ENCODE results near the gene SCARF2. TPM values are rescaled to one million over a fixed set of nuclear protein-coding genes. Genes with fewer than 3 reads are reported as not detected.
A peak's percentile ranks its signal among the peaks of the same experiment; 100 is the strongest.
"Not testable (repeated sequence)": the region's sequence is repeated elsewhere in the genome, so short reads cannot be mapped to it uniquely, and the experiment has no call there.

The SCARF2 gene
- total RNA-seq, 1 donor from 2014 or later, result 20.4 TPM

DNA sequence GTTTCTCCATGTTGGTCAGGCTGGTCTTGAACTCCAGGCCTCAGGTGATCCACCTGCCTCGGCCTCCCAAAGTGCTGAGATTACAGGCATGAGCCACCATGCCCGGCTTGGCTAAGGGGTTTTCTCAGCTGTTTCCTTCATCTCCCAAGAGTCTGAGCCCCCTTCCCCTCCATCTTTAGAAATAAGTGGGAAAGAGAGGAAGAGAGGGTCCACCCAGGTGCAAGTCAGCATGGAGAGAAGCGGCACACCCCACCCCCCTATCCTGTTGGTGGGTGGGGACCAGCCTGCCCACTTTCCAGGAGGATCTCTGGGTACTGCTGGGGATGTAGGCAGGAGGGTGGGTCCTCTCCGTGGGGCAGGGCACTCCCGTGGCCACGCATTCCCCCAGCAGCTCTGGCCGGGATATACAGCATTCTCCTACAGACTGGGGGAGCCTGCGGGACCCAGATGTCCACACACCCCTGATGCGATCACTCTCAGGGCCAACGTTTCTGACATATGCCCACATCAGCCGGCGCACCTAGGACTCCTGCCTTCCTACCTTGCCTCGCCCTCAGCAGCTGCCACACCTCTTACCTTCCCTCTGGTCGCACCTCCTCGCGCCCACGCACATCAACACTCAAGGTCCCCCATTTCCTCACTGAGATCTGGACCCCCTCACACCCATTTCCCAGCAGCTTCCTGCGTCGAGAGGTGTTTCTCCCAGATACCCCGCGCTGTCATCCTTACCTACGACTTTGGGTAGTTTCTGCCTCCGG lies 8.9 kb downstream of the SCARF2 start:
- no peak for DNase-seq

DNA sequence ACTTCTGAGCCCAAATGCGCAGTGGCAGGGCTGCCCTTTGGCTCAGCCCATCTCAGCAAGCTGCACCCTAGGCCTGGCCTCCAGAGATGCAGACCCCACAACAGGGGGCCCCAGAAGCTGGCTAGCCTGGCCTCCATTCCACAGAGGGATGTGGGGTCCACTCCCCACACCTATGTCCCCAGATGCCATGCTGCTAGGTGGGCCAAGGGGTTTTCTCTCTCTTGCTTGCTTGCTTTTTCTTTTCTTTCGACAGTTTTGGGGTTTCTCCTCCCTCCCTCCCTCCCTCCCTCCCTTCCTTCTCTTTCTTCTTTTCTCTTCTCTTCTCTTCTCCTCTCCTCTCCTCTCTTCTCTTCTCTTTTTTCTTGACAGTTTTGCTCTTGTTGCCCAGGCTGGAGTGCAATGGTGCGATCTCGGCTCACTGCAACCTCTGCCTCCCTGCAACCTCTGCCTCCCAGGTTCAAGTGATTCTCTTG lies 9.6 kb downstream of the SCARF2 start:
- no peak for DNase-seq

- no peak for DNase-seq
Observed at GRCh38 chr22:20427104-20427944, 10.3 kb downstream of the SCARF2 start.

DNA sequence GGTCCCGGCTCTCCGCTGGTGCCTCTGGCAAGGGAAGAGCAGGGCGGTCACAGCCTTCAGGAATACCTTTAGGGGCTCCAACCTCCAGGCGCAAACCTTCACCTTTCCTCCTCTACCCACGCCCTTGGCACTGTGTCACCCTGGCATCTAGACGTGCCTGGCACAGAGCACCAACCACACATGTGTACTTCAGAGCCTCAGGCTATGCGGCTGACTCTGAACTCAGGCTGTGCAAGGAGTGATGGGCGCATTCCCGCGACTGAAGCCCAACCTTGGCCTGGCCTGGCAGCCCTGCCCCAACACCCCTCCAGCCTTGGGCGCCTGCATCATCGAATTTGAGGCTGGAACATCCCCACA lies 11.4 kb downstream of the SCARF2 start:
- no peak for DNase-seq

DNA sequence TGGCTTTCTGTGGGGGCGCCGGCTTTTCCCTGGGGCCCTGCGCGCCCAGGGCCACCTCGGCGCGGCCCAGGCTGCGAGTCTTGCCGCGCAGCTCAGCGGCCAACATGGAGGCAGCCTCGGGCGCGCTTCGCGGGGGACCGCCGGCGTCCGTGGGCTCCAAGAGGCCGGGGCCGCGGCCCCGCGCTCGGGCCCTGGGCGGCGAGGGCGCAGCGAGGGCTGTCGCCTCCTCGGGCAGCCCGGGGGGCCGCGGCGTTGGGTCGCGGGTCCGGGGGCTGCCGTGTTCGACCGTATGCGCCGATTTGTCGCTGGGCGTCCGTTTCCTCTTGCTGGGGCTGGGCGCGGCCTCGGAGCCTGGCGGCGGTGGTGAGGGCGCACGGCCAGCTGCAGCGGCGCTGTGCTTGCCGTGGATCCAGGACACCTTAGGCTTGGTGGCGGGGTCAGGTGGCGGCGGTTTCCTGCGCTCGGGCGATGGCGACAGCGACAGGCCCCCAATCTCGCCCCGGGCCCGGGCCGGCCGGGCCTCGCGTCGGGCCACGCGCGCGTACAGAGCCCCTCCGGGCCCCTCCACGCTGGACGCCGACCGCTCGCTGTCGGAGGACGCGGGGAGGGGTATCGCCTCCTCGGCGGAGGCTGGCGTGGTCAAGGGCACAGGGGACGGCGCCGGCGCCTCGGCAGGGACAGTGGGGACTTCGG lies 11.9 kb downstream of the SCARF2 start:
- no peak for DNase-seq

GRCh38 chr22:20424932-20425565 lies 12.6 kb downstream of the SCARF2 start:
- DNase-seq, result peak; percentile 80

- DNase-seq, result no peak
Observed at GRCh38 chr22:20424568-20424931, 13.1 kb downstream of the SCARF2 start.

GRCh38 chr22:20423906-20424551 lies 13.6 kb downstream of the SCARF2 start:
- peak; percentile 59 for DNase-seq

- DNase-seq, result peak; percentile 56
Observed at GRCh38 chr22:20423008-20423905, 14.4 kb downstream of the SCARF2 start.

DNA sequence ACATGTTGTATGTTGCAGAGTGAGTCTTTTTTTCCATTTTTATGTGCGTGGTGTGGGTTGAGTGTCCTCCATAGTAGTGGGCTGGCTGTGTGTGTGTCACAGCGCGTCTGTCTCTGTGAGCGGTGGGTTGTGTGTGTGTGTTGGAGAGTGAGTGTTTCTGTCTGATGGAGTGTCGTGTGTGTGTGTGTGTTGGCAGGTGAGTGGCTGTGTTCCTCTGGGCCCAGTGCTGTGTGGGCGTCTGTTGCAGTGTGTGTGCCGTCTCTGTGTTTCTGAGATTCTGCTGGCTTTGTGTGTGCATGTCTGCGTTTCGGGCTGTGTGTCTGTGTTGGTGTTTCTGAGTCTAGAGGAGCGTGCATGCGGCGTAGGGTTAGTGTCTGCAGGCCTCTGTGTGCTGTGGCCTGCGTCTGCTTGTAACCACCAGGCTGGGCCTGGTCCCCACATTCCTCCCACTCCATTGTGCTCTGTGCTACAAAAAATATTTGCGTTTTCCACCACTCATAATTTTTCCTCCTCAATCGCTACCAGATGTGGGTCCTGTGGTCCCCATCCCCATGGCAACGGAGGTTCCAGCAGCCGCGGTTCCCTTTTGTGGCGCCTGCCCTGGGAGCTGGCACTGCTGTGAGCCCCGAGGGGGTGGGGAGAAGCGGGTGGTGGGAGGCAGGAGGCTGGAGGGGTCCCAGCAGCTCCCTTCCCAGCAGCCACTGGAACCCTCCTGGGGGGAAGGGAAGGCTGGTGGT lies 15.2 kb downstream of the SCARF2 start:
- peak; percentile 71 for DNase-seq

- DNase-seq, result no peak
Observed at GRCh38 chr22:20421507-20421874, 16.1 kb downstream of the SCARF2 start.

DNA sequence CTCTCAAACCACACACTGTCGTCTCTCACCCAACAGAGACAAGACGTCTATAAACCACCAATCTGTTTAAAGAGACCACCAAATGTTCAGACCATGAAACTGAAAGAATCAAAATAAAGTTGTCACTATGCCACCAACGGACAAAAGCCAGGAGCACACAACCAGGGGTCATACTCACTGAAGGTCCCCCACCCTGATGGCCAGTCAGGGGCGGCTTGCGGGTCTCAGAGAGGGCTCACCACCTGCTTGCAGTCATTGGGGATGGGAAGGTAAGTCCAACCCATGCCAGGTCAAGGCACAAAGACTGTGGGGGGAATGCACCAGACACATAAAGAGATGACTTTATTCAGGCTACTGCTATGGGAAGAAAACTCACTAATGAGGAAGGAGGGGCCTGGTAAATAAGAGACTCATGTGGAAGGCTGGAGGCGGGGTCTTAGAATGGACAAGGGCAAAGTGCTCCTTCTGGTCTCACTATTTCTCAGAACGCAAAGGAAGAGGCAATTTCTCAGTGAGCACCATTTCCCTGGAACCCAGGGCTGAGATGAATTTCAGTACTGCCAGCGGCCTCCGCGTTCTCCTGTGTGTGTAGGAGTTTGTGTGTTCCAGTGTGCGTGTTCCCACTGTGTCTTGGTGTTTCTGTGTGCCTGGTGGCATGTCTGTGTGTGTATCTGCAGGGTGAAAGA lies 17.3 kb downstream of the SCARF2 start:
- no peak for DNase-seq

- no peak for DNase-seq
Observed at GRCh38 chr22:20419664-20419951, 18.0 kb downstream of the SCARF2 start.

- DNase-seq, result peak; percentile 91
Observed at GRCh38 chr22:20418211-20418788, 19.3 kb downstream of the SCARF2 start.

DNA sequence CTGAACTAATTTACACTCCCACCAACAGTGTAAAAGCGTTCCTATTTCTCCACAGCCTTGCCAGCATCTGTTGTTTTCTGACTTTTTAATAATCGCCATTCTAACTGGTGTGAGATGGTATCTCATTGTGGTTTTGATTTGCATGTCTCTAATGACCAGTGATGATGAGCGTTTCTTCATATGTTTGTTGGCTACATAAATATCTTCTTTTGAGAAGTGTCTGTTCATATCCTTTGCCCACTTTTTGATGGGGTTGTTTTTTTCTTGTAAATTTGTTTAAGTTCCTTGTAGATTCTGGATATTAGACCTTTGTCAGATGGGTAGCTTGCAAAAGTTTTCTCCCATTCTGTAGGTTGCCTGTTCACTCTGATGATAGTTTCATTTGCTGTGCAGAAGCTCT lies 21.9 kb downstream of the SCARF2 start:
- DNase-seq, result not testable (repeated sequence)

DNA sequence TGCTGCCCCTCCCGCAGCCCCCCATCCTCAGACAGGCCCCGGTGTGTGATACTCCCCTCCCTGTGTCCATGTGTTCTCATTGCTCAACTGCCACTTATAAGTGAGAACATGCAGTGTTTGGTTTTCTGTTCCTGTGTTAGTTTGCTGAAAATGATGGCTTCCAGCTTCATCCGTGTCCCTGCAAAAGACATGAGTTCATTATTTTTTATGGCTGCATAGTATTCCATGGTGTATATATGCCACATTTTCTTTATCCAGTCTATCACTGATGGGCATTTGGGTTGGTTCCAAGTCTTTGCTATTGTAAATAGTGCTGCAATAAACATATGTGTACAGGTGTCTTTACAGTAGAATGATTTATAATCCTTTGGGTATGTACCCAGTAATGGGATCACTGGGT lies 22.4 kb downstream of the SCARF2 start:
- DNase-seq, result not testable (repeated sequence)

DNA sequence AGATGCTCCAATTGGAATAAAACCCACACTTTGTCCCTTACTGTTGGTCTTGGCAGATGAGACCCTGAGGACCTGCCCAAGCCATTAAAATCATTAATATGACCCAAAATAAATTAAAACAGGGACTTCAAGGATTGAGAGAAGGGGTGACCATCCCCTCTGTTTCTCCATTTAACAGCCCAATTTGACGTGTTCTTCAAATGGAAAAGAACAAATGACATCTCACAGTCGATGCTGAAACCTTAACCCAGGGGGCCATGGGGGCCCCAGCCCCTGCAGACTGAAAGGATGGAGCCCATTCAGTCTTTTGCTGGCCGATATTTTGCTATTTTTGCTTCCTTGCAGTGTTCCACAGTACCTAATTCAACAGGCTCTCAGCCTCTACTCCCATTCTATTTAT lies 23.2 kb downstream of the SCARF2 start:
- DNase-seq, result no peak

GRCh38 chr22:20414059-20414440 lies 23.6 kb downstream of the SCARF2 start:
- DNase-seq, result no peak

Data from tongue (tissue), 2 donors.